ENCODE results near the gene ENTR1.

DNA sequence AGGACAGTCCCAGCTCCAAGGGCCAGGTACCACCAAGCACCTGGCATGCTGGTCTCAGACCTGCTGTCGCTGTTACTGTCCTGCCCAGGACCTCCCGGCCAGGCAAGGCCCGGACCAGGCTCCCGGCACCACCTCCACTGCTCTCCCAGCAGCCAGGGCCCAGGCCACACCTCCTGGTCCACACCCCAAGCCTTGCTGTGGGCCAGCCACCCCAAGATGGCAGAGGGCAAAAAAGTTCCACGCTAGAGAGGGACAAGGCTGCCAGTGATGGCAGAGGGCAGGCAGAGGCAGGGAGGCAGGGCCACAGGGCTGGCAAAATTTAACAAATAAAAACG lies 48.0 kb downstream of the ENTR1 start:
- TF ChIP-seq, protein P1, sequence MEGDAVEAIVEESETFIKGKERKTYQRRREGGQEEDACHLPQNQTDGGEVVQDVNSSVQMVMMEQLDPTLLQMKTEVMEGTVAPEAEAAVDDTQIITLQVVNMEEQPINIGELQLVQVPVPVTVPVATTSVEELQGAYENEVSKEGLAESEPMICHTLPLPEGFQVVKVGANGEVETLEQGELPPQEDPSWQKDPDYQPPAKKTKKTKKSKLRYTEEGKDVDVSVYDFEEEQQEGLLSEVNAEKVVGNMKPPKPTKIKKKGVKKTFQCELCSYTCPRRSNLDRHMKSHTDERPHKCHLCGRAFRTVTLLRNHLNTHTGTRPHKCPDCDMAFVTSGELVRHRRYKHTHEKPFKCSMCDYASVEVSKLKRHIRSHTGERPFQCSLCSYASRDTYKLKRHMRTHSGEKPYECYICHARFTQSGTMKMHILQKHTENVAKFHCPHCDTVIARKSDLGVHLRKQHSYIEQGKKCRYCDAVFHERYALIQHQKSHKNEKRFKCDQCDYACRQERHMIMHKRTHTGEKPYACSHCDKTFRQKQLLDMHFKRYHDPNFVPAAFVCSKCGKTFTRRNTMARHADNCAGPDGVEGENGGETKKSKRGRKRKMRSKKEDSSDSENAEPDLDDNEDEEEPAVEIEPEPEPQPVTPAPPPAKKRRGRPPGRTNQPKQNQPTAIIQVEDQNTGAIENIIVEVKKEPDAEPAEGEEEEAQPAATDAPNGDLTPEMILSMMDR (IDR thresholded peaks at IDR 0.05; ENCODE audit: low read depth, low read length, poor library complexity, severe bottlenecking), result no peak
- TF ChIP-seq EZH2phosphoT487 (IDR thresholded peaks at IDR 0.05; ENCODE audit: borderline replicate concordance, low read length), result no peak

Data from DOHH2 (cell line).